OCI-LY1 (cell line): ENCODE data around the gene ZNF277.

Source experiments
- H2AFZ ChIP-seq: fragments of 200-600 bp; sonication (generic), shearing (Covaris generic); 2 replicates; pipeline ENCODE4 v1.6.0; 2014; ENCODE audit warnings: antibody characterized with exemption, mild to moderate bottlenecking, low read length
- H3F3A ChIP-seq: fragments of 200-600 bp; sonication (generic), shearing (Covaris generic); 2 replicates; pipeline ENCODE4 v1.6.0; 2014; ENCODE audit warnings: mild to moderate bottlenecking, antibody characterized with exemption, low read length, moderate library complexity; ENCODE audit not compliant: insufficient read depth
- H3K27ac ChIP-seq: fragments of 200-600 bp; sonication (generic); 2 replicates; pipeline ENCODE4 v1.5.1; 2014; ENCODE audit warnings: low read length, mixed run types, mild to moderate bottlenecking, low read depth; ENCODE audit not compliant: poor library complexity, severe bottlenecking
- H3K27me3 ChIP-seq: fragments of 200-600 bp; sonication (generic); 2 replicates; pipeline ENCODE4 v1.6.0; 2014; ENCODE audit warnings: antibody characterized with exemption, mild to moderate bottlenecking, low read length, moderate library complexity; ENCODE audit not compliant: insufficient read depth
- H3K36me3 ChIP-seq: fragments of 200-600 bp; sonication (generic); 2 replicates; pipeline ENCODE4 v1.6.1; 2014; ENCODE audit warnings: mild to moderate bottlenecking, antibody characterized with exemption, low read length, moderate library complexity, mixed read lengths; ENCODE audit not compliant: insufficient read depth
- H3K4me1 ChIP-seq: fragments of 200-600 bp; sonication (generic); 2 replicates; pipeline ENCODE4 v1.5.1; 2014; ENCODE audit warnings: mild to moderate bottlenecking, low read length, moderate library complexity; ENCODE audit not compliant: insufficient read depth, severe bottlenecking
- H3K4me2 ChIP-seq: fragments of 200-600 bp; sonication (generic), shearing (Covaris generic); 2 replicates; pipeline ENCODE4 v1.6.1; 2014; ENCODE audit warnings: low read length
- H3K4me3 ChIP-seq: fragments of 200-600 bp; sonication (generic); 2 replicates; pipeline ENCODE4 v1.5.1; 2014; ENCODE audit warnings: low read length, low read depth, mild to moderate bottlenecking, mixed read lengths; ENCODE audit not compliant: poor library complexity, severe bottlenecking
- H3K79me2 ChIP-seq: fragments of 200-600 bp; shearing (Covaris generic); 2 replicates; pipeline ENCODE4 v1.6.1; 2016; ENCODE audit warnings: mixed run types, low read length, mixed read lengths; ENCODE audit not compliant: insufficient read depth
- H3K9ac ChIP-seq: fragments of 200-600 bp; sonication (generic), shearing (Covaris generic); 2 replicates; pipeline ENCODE4 v1.6.1; 2014; ENCODE audit warnings: mild to moderate bottlenecking, low read length, mixed read lengths
- H3K9me2 ChIP-seq: fragments of 200-600 bp; sonication (generic), shearing (Covaris generic); 2 replicates; pipeline ENCODE4 v1.6.1; 2014; ENCODE audit warnings: low read depth, mild to moderate bottlenecking, low read length, mixed read lengths
- H3K9me3 ChIP-seq: fragments of 200-600 bp; shearing (Covaris generic); 2 replicates; pipeline ENCODE4 v1.6.1; 2014; ENCODE audit warnings: low read length, mixed read lengths
- H4K20me1 ChIP-seq: fragments of 200-600 bp; sonication (generic), shearing (Covaris generic); 2 replicates; pipeline ENCODE4 v1.6.0; 2016; ENCODE audit warnings: mild to moderate bottlenecking, low read length; ENCODE audit not compliant: insufficient read depth
- EZH2 ChIP-seq: fragments of 200-600 bp; sonication (generic), shearing (Covaris generic); IDR thresholded peaks from 2 replicates; pipeline ENCODE4 v1.8.0; 2017; ENCODE audit warnings: borderline replicate concordance, mixed run types, mild to moderate bottlenecking, antibody characterized with exemption, low read length, moderate library complexity, mixed read lengths
- TF ChIP-seq, protein P1 (sequence below): fragments of 200-600 bp; sonication (generic), shearing (Covaris generic); IDR thresholded peaks from 2 replicates; pipeline ENCODE4 v1.5.1; 2017; ENCODE audit warnings: mild to moderate bottlenecking, antibody characterized with exemption, low read length, moderate library complexity, mixed read lengths

Gene ZNF277

DNA sequence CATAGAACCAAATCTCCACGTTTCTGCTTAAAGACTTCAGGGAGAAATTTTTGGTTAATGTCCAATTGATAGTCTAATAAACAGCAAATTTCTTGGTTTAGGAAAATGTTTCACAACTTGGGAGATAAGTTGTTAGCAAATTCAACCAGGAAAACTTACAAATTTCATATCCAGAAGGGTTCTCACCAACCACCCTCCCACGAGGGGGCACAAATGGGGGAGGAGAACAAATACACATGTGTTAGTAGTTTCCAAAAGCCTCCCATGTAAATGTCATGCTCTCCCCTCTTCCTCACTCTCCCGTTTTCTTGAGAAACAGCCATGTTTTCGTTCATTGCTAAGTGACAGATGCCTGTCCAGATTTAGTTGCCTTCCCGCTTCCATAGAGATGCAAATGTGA, 10.8 kb upstream of the ZNF277 start:
- Histone ChIP-seq H3K27ac (no peak overlapping the region), H3K27me3 (no peaks in the 10 kb centered on the region), H3K9ac (no peak overlapping the region), H3F3A (no peaks in the 10 kb centered on the region), H3K36me3 (no peaks in the 10 kb centered on the region), H3K9me2 (no peaks in the 10 kb centered on the region), H3K4me1 (no peaks in the 10 kb centered on the region), H2AFZ (no peak overlapping the region), H3K4me2 (no peak overlapping the region), H3K9me3 (no peaks in the 10 kb centered on the region), H3K4me3 (no peak overlapping the region), H3K79me2 (no peaks in the 10 kb centered on the region), H4K20me1 (no peaks in the 10 kb centered on the region)
- TF ChIP-seq, protein P1, sequence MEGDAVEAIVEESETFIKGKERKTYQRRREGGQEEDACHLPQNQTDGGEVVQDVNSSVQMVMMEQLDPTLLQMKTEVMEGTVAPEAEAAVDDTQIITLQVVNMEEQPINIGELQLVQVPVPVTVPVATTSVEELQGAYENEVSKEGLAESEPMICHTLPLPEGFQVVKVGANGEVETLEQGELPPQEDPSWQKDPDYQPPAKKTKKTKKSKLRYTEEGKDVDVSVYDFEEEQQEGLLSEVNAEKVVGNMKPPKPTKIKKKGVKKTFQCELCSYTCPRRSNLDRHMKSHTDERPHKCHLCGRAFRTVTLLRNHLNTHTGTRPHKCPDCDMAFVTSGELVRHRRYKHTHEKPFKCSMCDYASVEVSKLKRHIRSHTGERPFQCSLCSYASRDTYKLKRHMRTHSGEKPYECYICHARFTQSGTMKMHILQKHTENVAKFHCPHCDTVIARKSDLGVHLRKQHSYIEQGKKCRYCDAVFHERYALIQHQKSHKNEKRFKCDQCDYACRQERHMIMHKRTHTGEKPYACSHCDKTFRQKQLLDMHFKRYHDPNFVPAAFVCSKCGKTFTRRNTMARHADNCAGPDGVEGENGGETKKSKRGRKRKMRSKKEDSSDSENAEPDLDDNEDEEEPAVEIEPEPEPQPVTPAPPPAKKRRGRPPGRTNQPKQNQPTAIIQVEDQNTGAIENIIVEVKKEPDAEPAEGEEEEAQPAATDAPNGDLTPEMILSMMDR = no peak
- no peak for TF ChIP-seq EZH2

DNA sequence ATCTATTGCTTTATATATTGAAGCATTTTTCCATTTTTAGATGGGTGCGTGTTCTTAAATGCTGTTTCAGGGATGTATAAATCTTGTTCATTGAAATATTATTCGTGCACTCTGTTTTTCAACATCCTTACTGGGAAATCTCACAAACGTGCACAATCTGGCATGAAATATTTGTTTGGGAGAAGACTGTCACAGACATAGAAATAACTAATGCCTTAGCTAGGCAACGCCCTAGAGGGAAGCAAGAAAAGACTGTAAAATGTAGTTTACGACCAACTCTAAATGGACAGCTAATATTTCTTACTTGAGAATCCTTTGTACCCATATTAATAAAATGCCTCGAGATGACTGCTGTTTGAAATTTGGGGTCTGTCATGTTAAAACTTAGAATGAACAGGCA, 9.2 kb upstream of the ZNF277 start:
- TF ChIP-seq, protein P1 = no peak
- TF ChIP-seq EZH2 = no peak
- Histone ChIP-seq H4K20me1 (no peaks in the 10 kb centered on the region), H3K9me3 (no peaks in the 10 kb centered on the region), H3K4me1 (no peaks in the 10 kb centered on the region), H3F3A (no peaks in the 10 kb centered on the region), H3K79me2 (no peaks in the 10 kb centered on the region), H3K4me2 (no peak overlapping the region), H3K4me3 (no peak overlapping the region), H3K36me3 (no peaks in the 10 kb centered on the region), H3K27ac (no peak overlapping the region), H3K9ac (no peak overlapping the region), H3K9me2 (no peaks in the 10 kb centered on the region), H3K27me3 (no peaks in the 10 kb centered on the region), H2AFZ (no peak overlapping the region)

DNA sequence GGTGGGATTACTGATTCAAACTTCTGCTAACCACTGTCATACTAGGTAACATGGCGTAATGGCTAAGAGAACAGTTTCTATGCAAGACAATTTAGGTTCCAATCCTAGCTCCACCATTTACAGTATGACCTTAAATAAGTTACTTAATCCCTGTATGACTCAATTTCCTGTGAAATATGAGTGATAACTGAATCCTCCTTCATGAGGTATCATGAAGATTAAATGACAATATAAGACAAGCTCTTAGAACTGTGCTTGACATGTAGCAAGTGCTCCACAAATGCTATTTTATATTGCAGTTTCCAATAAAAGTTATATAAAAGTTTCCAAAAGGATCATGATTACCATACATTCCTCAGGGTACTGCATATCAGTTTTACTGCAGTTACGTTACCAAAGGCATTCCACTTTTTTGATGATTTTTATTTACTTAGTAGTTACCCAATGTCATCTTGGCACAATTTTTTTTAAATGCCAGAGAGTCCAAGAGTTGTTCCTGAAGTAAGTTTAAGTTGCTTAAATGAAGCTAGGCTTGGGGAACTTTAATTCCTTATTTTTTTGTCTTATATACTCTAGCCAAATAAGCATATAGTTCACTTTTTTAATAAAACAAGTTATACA, 7.3 kb upstream of the ZNF277 start:
- no peaks in the 10 kb centered on the region for H3K9me3 ChIP-seq
- no peaks in the 10 kb centered on the region for H4K20me1 ChIP-seq
- no peaks in the 10 kb centered on the region for H3K36me3 ChIP-seq
- no peak overlapping the region for H2AFZ ChIP-seq
- no peaks in the 10 kb centered on the region for H3K27me3 ChIP-seq
- no peak overlapping the region for H3K4me3 ChIP-seq
- H3K9me2 ChIP-seq = no peaks in the 10 kb centered on the region
- peaks cover 5% of the 10 kb centered on the region for H3K4me1 ChIP-seq
- no peak overlapping the region for H3K4me2 ChIP-seq
- TF ChIP-seq EZH2 = no peak
- TF ChIP-seq, protein P1 = no peak
- no peak overlapping the region for H3K27ac ChIP-seq
- H3K9ac ChIP-seq = no peak overlapping the region
- no peaks in the 10 kb centered on the region for H3F3A ChIP-seq
- no peaks in the 10 kb centered on the region for H3K79me2 ChIP-seq
